ENCODE results near the gene STARD9.

The STARD9 gene

DNA sequence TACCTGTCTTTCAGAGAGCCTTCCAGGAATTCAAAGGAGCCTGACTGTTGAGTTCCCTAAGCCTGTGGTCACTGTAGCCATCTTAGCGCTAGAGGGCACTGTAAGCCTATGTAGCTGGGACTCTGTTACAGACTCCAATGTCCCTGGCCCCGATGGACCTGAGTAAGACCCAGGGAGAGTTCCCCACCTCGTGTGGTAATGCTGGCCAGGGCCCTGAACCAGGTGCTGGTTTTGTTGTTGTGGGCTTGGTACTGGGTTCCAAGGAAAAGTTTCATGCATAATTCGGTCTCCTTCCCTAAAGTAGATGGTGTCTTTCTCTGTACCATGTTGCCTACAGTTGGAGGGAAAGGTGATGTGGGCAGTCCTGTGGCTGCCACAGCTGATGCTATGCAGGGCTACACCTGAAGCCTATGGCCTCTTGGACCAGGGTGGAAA lies 129.1 kb downstream of the STARD9 start:
- FAIRE-seq: peak; percentile 49

DNA sequence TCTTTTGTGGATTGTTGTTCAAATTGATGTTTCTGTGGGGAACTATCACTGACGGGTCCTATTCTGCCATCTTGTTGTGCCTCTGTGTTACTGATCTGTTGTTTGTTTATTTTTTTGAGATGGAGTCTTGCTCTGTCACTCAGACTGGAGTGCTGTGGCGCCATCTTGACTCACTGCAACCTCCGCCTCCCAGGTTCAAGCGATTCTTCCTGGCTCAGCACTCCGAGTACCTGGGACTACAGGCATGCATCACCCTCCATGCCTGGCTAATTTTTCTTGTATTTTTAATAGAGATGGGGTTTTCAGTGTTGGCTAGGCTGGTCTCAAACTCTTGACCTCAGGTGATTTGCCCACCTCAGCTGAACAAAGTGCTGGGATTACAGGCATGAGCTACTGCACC lies 129.9 kb downstream of the STARD9 start:
- FAIRE-seq: no peak

DNA sequence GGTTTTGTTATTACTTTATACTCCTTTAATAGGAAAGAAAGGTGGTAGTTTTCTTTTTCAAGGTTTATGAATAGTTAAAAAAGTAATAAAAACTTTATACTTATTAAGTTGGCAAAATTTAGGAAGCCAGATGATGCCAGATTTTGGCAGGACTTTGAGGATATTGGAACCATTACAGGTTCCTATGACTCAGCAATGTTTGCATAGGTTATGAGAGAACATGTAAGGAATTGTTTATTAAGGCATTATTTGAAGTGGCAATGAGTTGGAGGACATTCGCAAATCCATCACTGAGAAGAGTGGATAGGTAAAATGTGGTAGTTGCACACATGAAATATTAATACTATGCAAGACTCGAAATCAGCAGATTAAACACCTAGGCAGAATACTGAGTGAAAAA lies 131.7 kb downstream of the STARD9 start:
- FAIRE-seq: no peak

DNA sequence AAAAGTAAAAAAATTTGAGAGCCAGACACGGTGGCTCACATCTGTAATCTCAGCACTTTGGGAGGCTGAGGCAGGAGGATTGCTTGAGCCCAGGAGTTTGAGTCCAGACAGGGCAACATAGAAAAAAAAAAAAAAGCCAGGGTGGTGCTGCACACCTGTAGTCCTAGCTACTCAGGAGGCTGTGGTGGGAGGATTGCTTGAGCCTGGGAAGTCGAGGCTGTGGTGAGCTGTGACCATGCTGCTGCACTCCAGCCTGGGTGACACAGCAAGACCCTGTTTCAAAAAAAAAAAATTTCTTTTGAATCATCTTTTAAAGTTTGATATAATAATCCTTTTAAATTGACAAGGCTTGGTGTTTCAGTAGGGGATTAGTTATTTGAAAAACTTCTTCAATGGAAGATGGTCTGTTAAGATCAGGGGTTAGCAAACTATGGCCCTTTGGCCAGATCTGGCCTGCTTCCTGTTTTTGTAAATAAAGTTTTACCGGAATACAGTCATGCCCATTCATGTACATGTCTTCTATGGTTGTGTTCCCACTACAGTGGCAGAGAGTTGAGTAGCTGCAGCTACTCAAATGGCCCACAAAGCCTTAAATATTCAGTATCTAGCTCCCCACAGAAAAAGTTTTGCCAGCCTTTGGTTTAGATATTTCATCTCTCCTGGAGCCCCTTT lies 132.6 kb downstream of the STARD9 start:
- no peak for FAIRE-seq

DNA sequence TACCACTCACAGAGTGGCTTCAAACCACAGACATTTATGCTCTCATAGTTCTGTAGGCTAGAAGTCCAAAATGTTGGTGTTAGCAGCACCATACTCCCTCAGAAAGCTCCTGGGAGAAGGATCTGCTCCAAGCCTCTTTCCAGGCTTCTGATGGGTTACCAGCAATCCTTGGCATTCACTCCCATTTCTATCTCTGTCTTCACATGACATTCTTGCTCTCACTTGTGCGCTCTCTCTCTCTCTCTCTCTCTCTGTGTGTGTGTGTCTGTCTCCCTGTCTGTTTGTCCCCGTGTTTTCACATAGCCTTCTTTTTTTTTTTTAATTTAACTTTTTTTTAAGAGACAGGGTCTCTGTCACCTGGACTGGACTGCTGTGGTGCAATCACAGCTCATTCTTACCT lies 135.3 kb downstream of the STARD9 start:
- no peak for FAIRE-seq

DNA sequence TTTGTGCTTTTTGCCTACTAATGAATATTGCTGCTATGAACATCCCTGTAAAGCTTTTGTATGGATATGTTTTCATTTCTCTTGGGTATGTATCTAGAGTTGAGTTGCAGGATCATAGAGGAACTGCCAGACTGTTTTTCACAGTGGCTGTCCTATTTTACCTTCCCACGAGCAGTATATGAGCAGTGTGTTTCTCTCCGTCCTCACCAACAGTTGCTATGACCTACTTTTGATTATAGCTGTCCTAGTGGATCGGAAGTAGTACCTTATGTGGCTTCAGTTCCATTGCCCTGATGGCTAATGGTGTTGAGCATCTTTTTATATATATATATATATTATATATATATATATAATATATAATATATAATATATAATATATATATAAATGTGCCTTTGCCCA lies 136.3 kb downstream of the STARD9 start:
- no peak for FAIRE-seq

DNA sequence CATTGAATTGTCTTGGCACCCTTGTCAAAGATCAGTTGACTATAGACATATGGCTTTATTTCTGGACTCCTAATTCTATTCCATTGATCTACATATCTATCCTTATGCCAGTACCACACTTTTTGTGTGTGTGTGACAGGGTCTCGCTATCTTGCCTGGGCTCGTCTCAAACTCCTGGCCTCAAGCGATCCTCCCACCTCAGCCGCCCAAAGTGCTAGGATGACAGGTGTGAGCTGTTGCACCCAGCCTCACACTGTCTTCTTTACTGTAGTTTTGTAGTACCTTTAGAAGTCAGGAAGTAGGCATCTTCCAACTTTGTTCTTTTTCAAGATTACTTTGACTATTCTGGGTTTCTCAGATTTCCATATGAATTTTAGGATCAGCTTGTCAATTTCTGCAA lies 137.2 kb downstream of the STARD9 start:
- no peak for FAIRE-seq

DNA sequence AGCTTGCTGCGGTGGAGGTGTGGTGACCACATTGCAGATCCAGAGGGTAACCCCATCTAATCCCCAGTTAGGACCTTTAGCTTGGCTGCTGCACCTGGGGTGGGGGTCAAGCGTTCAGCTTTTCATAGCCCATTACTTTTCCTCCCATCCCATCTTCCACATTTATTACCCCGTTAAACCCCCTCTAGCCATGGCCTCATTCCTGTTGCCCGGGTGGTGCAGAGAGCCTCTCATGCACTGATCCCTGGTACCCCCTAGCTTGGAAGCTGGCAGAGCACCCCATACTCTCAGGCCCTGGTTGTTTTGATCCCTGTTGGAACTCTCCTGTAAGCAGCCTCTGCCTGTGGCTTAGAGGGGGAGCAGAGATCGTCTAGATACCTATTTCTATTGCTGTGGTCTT lies 140.7 kb downstream of the STARD9 start:
- no peak for FAIRE-seq

DNA sequence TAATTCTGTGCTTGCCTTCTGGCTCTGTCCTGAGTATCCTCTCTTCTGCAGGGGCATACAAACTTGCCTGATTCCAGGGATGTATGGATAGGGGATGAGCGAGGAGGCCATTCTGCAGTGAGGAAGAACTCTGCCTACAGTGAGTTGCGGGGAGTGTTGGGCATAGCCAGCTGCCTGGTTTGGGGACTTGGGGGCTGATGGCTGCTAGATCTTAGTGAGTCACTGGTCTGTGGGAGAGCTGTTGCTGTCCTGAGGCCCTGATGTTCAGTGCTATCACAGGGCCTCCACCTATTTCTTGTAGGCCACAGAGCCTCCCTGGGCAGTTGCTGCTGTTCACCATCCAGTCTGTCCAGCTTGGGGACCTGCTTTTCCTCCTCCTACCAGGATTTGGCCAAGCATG lies 141.2 kb downstream of the STARD9 start:
- no peak for FAIRE-seq

DNA sequence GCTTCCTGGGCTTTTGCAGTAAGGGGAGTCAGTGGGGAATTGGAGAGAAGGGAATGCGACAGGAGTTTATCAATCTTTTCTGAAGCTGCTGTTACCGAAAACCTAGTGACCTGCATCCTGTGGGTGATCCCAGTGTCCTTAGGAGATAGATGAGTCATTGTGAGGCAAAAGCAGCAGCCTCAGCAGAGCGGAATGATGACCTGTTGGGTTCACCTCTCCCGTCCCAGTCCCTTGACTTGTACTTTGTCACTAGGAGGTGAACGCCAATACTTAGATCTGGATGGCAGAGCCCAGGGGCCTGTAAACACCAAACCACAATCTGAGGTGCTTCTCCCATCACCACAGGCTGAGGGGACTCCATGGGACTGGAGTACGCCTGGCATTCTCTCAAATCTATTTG lies 143.6 kb downstream of the STARD9 start:
- FAIRE-seq: no peak

DNA sequence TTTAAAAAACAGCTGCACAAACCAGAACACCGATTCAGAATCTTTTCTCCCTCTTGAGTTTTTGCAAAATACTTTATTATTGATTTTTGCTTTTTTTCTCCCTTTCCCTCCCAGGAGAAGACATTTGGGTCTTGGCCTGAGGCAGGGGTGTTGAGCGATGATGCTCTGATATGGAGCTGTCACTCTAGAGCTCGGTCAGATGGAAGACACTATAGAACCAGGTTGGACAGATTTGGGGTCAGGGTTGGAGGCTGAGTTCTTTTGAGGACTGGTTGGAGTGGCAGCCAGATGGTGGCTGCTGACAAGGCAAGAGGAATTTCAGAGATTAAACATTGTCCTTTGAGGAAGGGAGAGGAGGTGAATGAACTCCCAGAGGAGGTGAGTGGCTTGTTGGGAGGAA lies 144.7 kb downstream of the STARD9 start:
- no peak for FAIRE-seq

DNA sequence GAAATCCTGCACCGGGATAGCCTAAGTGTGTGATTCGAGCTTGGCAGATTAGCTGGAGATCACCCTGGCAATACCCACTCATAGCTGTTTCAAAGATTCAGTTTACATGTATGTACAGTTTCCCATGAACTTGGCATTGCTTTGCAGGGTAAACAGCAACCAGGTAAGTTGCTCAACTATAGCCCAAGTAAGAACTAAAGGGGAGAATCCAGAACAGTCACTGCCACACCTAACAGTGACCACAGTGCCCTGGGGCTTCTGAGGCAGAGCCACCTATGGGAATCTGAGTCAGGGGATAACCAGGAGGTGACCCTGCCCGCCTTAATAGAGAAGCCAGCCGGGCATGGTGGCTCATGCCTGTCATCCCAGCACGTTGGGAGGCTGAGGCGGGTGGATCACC lies 145.6 kb downstream of the STARD9 start:
- no peak for FAIRE-seq

DNA sequence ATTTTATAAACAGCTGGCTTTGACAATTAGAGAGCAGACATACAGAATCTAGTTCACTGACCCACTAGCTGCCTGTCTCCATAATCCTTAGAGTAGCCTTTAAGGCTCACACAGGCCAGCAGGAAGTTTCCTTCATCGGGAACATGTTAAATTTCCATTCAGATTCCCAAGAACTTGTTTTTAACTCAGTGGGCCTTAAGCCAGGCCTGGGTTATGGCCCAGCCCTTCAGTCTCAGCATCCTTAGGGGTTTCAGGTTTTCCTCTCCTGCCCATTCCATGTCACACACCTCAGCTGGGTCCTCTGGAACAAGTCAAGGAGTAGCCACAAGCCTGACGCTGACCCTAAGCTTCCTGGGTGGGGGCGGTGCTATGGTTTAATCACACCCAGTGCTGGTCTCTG lies 146.5 kb downstream of the STARD9 start:
- FAIRE-seq: no peak

DNA sequence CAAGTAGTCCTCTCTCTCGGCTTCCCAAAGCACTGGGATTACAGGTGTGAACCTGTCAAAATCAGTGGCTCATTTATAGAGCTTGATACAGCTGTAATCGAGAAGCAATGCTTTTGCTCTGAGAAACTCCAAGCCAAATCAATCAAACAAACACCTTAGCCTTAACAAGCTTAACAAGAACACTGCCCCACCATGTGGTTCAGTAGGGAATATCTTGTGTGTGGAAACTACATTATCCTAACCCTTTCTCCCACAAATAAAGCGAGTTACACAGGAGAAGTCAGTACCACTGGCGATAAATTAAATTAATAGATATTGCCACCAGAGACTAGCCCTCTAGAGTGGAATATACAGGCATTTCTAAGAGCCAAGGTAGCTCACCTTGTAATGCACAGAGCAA lies 147.7 kb downstream of the STARD9 start:
- FAIRE-seq: no peak

DNA sequence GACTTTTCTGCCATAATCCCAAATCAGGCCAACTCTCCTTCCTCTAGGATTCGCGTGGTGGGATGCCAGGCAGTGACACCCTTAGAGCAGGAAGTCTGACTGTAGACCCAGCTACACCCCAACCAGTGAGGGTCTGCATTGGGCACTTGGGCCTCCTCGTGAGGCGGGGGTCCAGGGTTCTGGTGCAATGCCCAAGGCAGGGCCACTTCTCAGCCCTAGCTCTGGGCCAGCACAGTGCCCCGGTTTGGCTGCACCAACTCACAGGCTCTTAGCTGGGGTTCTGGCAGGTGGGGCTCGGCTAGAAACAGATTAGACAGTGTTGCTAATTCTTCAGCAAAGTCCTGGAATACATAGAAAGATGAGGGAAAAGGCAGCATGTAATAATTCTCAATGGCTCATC lies 148.9 kb downstream of the STARD9 start:
- no peak for FAIRE-seq

DNA sequence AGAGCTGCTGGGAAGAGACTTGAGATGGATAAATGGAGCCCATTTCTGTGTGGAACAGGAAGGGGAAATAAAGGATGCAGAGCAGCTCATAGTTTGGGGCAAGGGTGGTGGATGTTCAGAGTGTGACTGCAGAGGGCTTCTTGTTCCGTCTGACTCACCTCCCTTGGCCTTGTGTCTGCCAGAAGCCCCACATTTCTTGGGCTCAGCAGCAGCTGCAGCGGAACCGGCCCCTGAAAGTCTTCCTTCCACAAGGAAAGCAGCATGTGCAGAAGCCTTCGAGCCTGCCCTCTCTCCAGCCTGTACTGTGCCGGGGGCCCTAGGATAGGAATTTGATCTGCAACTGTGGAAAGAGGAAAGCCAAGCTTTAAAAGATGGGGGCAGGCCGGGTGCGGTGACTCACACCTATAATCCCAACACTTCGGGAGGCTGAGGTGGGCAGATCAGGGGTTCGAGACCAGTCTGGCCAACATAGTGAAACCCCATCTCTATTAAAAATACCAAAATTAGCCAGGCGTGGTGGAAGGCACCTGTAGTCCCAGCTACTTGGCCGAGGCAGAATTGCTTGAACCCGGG lies 150.0 kb downstream of the STARD9 start:
- FAIRE-seq: no peak

DNA sequence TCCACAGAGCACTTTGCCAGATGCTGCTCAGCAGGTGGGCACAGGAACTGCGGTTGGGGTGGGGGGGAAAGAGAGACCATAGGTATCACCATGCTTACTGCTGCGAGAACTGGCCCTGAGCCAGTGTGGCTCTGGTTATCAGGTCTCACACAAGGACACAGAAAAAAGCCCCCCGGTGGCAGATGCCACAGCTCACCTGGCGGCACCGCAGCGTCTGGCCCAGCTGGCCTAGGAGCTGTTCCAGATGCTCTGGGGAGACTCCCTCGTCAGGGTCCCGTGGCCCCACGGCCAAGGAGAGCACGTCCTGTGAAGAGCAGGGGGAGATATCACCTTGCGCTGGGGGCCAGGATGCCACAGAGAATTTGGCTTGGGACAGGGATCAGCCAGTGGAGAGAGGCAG lies 150.7 kb downstream of the STARD9 start:
- FAIRE-seq: no peak

DNA sequence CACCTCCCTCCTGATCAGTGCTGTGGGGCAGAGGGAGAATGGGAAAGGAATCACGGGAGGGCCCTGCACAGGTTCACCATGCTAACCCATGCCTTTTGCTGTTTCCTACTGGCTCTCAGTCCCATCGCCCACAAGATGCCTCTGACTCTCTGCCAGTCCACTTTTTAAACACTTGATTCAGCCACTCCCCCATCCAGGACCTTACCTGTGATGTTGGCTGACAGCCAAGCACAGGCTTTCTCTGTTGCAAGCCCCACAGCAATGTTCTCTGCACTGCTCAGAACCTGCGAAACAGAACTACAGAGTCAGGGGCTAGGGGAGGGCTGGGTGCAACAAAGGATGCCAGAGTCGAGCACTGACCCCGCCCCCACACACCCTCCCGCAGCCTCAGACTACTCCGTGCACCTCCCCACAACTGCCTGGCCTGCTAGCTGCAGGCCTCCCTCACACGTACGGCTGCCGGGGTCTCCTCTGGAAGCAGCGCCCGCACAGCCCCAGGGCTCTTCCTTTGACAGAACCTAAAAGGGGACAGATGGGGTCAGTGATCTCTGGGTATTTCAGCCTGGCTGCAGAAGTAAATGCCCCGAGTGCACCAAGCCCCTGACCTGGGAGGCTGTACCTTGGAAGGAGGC lies 152.5 kb downstream of the STARD9 start:
- no peak for FAIRE-seq

DNA sequence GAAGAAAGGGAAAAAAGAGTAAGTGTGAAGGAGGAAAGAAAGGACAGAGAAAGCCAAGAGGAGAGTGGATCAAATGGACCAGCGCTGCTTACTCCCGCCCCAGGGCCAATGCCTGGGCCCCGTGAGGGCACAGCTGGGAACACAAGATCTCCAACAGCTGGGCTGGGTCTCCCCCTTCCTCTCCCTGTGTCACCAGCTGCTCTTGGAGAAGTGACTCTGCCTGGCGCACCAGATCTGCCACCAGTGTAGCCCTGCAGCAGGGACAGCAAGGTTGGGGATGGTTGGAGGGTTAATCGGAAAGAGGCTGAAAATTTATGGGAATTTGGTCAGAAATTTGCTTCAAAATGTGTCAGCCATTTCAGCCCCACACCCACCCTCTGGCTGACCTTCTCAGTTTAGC lies 153.2 kb downstream of the STARD9 start:
- no peak for FAIRE-seq

DNA sequence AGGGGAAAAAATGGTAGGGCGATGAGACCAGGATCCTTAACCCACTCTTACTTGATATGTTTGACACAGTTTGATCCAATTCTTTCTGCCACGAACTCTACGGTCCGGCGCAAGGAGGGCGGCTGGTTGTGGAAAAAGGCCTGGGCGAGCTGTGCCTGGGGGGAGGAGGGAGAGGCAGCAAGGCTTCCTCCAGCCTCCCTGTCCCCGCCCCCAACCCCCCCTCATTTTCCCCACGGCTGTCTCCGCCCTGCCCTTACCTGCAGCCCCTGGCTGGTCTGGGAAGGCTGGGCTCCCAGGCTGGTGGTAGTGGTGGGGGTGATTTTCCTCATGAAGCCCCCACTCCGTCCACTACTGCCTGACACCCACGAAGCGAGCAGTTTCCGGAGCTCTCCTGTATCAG lies 153.6 kb downstream of the STARD9 start:
- no peak for FAIRE-seq

DNA sequence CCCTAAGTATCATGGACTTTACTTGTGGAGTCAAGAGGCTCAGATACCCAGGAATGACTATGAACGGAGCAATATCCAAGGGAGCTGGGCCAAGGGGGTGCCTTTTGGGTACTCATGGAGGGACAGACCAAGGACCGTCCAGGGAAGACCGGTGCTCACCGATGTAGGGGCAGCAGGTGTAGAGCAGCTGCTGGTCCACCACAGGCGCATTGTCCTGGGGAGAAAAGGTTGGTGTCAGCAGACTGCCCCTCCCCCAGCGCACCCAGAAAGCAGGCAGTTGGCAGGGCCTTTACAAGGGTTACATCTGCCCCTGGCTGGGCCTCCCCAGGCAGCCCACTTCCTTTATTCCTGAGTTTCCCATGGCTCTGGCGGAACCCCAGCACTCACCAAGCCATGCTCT lies 154.0 kb downstream of the STARD9 start:
- no peak for FAIRE-seq

DNA sequence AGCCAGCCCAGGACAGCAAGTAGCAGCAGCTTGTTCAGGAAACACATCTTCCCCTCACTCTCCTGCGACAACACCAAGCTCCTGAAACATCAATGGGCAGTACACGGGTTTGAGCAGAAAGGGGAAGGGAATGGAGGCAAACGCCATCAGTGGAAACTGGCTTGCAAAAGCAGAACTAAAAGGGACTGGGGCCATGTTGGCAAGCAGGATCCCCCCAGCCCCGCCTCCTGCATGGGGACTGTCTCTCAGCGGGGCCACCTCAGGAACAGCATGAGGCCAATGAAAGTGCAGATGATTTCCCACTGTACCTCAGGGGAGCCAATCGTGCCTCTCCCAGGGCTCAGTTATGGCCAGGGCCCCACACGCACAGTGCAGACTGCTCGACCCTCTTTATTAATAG lies 154.7 kb downstream of the STARD9 start:
- FAIRE-seq: no peak

DNA sequence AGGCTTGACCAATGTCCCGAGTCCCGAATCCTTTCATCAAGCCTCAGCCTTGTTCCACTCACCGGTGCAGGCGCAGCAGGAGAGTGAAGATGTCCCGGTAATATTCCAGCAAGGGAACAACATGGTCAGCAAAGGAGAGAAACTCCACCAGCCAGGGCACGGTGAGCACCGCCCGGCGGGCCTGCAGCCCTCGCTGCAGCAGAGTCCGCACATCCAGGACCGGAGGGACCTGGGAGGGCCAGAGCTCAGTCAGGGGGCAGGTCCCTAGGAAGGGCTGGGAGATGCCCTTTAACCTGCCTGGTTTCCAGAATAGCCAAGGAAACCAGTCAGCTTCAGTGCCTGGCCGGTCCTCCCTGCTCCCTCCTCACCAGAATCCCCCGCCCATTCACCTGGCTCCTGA lies 155.1 kb downstream of the STARD9 start:
- no peak for FAIRE-seq

DNA sequence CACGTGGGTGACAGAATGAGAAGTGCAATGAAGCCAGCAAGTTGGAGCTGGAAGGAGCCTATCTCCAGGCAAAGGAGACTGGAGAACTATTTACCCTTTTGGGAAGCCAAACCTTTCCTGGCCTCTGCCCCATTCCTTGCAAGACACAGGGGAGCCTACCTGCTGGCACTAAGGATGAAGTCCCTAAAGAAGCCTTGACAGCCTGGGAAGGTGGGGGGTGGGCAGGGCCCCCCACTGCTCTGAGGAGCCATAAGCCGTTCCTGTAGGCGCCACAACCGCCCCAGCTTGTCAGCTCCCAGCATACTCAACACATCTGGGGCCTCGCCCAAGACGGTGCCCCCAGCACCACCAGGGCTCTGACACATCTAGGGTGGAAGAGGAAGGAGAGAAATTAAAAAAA lies 156.1 kb downstream of the STARD9 start:
- no peak for FAIRE-seq

Data from islet of Langerhans (tissue), 1 donor.